ENCODE results near the gene ODF4. TPM values are rescaled to one million over a fixed set of nuclear protein-coding genes. Genes with fewer than 3 reads are reported as not detected.
"Not testable (repeated sequence)": the region's sequence is repeated elsewhere in the genome, so short reads cannot be mapped to it uniquely, and the experiment has no call there.

The ODF4 gene
- total RNA-seq, 1 experiment from 2014 or later = not detected

DNA sequence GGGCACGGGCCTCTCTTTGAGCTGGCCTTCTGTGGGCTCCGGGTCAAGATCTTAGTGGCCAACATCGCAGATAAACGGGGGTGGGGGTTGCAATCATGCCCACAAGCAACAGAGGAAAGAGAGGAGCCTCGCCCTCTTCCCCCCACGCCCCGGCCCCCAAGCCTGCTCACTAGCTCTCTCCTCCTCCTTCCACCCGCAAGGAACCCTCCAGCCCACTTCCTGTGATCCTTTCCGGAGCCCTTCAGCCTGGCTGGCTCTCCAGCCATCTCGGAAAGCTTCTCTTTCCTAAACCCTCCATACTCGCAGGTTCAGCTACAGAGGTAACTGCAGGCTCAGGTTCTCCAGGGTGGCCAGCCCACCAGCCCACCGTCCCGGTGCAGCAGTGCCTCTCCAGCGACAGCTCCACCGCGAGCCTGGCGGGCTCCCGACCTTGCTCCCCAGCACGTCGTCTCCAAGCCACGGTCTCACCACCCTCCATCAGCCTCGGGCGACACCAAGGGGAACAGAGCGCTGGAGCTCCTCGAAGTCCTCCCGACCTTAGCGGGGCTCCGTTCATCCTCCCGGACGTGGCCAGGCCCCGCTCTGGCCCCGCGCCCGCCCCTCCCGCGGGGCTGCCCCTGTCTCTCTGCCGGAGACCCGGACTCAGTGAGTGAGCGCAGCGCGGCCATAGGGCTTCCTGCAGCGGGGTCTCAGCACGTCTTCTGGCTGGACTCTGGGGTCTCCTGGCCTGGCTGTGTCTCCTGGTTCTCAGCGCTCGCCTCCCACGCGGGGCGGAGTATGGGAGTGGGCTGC, 12.9 kb upstream of the ODF4 start:
- no peak for DNase-seq (ENCODE audit: low spot score)

DNA sequence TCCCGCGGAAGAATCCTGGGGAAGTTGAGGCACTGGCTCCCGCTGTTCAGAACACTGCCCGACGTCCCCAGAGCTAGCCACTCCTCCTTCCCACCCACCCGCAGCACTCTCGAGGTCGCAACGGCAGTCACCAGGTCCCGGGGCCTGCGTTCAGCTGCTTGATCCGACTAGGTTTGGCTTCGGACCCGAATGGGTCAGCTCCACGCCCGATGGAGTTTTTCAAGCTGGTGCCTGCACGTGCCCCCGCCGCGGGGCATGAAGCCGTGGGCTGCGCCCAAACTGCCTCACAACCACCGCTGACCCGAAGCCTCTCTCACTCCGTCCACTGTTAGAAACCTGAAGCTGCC, 12.4 kb upstream of the ODF4 start:
- DNase-seq (ENCODE audit: low spot score) = no peak

- DNase-seq (ENCODE audit: low spot score) = no peak
Observed at GRCh38 chr17:8332128-8332527, 7.5 kb upstream of the ODF4 start.

- DNase-seq (ENCODE audit: low spot score) = no peak
Observed at GRCh38 chr17:8332688-8333087, 7.0 kb upstream of the ODF4 start.

DNA sequence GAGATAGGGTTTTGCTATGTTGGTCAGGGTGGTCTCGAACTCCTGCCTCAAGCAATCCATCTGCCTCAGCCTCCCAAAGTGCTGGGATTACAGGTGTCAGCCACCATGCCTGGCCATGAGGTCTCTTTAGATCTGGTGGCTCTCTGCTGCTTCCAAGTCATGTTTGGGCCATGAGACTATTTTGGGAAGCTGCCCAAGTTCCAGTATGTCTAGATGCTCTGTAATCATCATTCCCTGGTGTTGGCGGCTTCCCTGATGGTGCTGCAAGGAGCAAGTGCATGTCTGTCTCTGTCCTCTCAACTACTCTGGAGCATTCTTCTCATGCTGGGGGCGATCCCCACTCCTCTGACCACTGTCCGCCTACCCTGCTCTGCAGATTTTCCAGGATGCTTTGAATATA, 6.4 kb upstream of the ODF4 start:
- DNase-seq (ENCODE audit: low spot score) = no peak

DNA sequence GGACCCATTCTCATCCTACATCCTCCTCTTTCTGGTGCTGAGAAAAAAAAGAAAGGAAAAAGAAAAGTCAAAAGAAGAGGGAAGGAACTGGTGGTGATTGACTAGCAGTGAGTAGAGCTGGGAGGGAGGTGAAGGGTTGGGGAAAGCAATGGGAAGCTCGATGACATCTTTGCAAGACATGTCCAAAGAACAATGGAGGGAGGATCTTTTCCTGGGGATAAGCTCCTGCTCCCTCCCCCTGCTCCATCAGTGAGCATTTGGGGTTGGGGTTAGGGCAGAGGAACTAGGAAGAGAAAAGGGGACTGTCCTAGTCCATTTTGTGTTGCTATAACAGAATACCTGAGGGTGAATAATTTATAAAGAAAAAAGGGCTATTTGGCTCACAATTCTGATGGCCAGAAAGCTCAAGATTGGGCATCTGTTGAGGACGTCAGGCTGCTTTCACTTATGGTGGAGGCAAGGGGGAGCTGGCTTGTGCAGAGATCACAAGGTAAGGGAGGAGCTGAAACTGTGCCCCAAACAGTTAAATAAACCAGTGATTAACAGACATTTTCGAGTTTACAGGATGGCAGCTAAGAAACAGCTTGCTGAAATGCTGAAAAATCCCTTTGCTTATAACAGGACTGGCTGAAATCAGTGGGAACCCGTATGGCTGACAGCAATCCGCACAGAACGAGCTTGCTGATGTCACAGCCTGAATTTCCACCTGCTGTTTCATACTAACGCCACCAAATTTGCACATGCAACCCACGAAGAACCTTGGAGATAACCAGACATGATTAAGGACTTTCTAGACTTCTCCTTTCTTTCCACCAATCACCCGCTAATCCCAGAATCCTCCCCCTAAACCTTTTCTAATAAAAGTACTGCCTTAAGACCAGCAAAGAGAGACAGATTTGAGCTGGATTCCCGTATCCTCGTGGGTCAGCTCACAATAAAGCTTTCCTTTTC, 1.6 kb upstream of the ODF4 start:
- no peak for DNase-seq (ENCODE audit: low spot score)

GRCh38 chr17:8338753-8339140, 893 bp upstream of the ODF4 start:
- DNase-seq (ENCODE audit: low spot score) = no peak

- DNase-seq (ENCODE audit: low spot score) = no peak
Observed at GRCh38 chr17:8341456-8341855, 1.8 kb downstream of the ODF4 start.

DNA sequence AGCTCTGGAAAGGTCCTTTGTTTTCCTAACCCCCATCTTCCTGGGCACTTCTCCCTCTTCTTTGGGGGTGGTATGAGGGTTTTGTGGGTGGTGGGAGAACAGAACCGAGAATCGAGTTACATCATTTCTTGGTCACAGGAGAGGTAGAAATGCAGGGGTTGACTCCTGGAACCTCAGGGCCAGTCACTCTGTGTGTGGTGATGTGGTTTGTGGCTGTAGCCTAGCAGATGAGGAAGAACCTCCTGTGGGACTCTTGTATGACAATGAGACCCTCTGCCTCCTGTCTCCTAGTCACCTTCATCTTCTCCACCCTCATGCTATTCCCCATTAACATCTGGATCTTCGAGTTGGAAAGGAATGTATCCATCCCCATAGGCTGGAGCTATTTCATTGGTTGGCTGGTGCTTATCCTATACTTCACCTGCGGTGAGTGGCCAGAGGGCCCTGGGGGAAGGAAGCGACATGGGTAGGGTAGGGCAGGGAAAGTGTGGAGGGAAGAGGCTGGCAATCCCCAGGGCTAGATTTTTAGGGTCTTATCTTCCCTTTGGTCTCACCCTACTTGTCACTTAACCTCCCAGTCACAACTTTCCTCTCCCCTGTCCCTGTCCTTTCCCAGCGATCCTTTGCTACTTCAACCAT, 5.5 kb downstream of the ODF4 start:
- DNase-seq (ENCODE audit: low spot score) = no peak

GRCh38 chr17:8345951-8346665, 6.5 kb downstream of the ODF4 start:
- DNase-seq (ENCODE audit: low spot score) = no peak

GRCh38 chr17:8347001-8347400, 7.4 kb downstream of the ODF4 start:
- DNase-seq (ENCODE audit: low spot score) = not testable (repeated sequence)

DNA sequence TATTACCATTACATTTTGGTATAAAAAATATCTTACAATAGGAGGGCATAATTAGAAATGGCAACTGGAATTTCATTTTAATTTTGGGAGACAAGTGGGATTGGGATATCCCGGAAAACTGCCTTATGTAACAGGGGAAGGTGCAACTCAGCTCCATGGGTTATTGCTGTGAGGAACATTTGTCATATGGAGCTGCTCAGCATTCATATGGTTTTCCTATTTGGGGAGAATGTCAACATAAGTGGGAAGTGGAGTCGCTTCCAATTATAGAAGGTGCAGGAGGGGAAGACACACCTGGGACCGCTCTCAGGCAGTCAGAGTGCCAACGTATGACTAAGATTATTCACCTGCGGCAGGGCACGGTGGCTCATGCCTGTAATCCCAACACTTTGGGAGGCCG, 10.7 kb downstream of the ODF4 start:
- no peak for DNase-seq (ENCODE audit: low spot score)

DNA sequence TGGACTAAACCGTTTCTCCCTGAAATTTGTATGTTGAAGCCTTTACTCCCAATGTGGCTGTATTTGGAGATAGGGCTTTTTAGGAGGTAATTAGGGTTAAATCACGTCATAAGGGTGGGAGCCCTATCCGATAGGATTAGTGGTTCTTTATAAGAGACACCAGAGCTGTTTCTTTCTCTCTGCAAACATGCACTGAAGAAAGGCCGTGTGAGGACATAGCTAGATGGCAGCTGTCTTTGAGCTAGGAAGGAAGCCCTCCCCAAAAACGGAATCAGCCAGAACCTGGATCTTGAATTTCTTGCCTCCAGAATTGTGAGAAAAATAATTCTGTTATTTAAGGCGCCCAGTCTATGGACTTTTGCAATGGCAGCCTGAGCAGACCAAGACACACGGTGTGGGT, 14.1 kb downstream of the ODF4 start:
- DNase-seq (ENCODE audit: low spot score) = no peak

- no peak for DNase-seq (ENCODE audit: low spot score)
Observed at GRCh38 chr17:8354236-8354635, 14.6 kb downstream of the ODF4 start.

GRCh38 chr17:8357910-8358309, 18.3 kb downstream of the ODF4 start:
- no peak for DNase-seq (ENCODE audit: low spot score)

DNA sequence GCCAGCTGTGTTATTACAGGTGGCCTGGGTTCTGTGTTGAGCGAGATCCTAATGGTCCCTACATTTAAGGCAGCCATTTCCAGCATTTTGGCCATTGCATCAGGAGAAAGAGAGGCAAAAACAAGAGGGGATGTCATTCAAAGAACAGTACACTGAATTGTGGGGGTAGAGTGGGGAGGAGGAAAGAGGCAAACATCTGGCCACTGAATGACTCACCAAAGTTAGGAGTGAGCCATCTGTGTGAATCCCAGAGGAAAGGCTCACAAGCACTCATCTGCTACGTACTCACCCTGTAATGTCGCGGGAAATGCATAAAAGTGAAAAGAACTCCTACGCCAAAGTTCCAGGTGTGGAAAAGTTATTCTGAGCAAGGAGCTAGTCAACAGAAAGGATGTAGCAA, 20.1 kb downstream of the ODF4 start:
- DNase-seq (ENCODE audit: low spot score) = peak; percentile 21

GRCh38 chr17:8360260-8360659, 20.6 kb downstream of the ODF4 start:
- no peak for DNase-seq (ENCODE audit: low spot score)

DNA sequence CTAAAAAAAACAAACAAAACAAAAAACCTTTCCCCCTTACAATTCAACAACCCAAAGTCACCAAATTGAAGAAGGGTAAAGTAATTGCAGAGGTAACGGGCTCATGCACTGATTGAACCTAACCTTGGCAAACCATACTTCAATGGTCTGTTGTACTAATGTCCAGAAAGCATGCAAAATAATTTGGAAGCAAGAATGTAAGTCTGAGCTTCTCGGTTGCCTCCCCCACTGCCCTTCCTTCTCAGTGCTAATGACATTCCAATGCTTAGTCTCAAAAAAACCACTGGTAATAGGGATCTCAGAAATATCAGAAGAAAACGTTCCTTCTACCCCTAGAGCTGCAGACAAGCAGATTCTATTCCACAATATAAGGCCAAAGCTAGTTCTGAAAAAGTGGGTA, 21.1 kb downstream of the ODF4 start:
- no peak for DNase-seq (ENCODE audit: low spot score)

DNA sequence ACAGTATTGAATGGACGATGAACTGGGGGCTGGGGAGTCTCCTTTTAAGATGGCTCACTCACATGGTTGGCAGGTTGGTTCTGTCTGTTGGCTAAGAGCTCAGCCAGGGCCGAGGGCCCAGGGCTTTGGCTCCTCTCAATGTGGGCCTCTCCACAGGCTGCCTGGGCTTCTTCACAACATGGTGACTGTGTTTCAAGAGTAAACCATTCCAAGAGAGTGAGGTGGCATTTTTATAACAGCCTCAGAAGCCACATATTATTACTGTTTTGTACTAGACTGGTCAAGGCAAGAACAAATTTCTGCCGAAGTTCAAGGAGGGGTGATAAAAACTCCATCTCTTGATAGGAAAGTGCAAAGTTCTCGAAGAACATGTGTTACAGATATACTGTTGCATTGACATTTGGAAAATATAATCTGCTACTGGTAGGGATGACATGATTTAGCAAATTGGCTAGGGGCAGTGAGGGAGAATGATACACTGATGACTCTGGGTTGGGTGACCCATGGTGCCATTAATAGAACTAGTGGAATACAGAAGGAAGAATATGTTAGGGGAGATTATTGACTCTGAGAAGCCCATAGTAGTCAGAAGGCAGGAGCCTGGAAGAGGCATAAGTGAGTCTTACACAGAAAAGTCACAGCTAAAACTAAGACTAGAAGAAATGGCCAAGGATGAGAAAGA, 23.2 kb downstream of the ODF4 start:
- DNase-seq (ENCODE audit: low spot score) = no peak

DNA sequence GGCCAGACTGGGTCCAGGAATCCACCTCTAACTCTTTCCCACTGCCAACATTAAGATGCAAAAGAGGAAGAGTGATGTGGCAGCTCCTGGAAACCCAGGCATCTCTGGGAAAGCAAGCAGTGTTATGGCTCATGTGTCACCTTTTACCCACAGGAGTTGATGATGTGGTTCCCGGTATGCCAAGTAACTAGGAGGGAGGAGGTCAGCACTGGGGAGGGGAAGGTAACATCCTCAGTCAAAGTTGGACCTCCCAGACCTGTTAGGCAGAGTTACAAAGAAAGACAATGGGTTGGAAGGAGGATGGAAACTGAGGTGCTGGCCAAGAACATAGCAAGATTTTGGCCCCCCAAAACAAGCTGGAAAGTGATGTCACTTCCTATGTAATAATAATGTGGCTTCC, 25.5 kb downstream of the ODF4 start:
- DNase-seq (ENCODE audit: low spot score) = no peak

DNA sequence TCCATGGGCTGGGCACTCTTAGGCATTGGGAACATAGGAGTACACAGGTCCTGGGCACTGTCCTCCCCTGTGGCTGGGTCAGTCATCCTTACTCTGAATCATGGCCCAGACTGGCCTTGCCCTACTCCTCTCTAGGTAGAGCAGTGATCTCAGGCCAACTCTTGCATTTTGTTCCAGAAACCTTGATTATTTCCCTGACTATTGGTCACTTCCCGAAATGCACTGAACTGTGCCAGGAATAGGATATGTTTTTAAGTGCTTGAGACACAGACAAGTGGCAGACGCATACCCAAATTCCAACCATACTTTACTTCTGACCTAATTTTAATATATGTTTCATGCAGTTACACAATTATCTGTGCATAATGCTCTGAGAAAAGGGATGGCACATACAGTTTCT, 26.6 kb downstream of the ODF4 start:
- DNase-seq (ENCODE audit: low spot score) = no peak

Data from H4 (cell line).